Mammary epithelial cell (primary cell): ENCODE measurements around the gene CA10.

Experiments
- CTCF ChIP-seq, 2 donors: IDR thresholded peaks in 1 of 2; conservative IDR thresholded peaks in 1 of 2; 2 replicates each; pipeline ENCODE4 v1.5.1; 2011 to 2012; ENCODE audit warnings: inconsistent platforms in 2 of 2, low read length in 2 of 2, mild to moderate bottlenecking in 2 of 2, control low read depth in 1 of 2, low read depth in 1 of 2; ENCODE audit not compliant: insufficient read depth in 1 of 2; ENCODE audit errors: extremely low read depth in 1 of 2
- EZH2 ChIP-seq: IDR thresholded peaks from 2 replicates; pipeline ENCODE4 v1.6.1; 2012; ENCODE audit warnings: low read length, inconsistent platforms, borderline replicate concordance

GRCh38 chr17:52156576-52157570 lies 1.6 kb downstream of the CA10 start:
- TF ChIP-seq CTCF (conservative IDR thresholded peaks at IDR 0.05 in 1 of 2, IDR thresholded peaks at IDR 0.05 in 1 of 2; ENCODE audit: extremely low read depth in 1 of 2, insufficient read depth in 1 of 2, low read depth in 1 of 2, low read length in 2 of 2) (no peak), EZH2 (no peak)
